SK-N-SH (cell line): ENCODE results near the gene ULBP2.

Source experiments
- CTCF ChIP-seq: fragments of 200-600 bp; sonication (generic); IDR thresholded peaks from 2 replicates; pipeline ENCODE4 v1.6.1; 2017; ENCODE audit warnings: antibody characterized with exemption, mild to moderate bottlenecking, moderate library complexity
- EP300 ChIP-seq, 2 experiments: IDR thresholded peaks; 2 replicates each; pipeline versions ENCODE4 v1.4.0 to v1.6.1; 2012; ENCODE audit warnings: borderline replicate concordance in 1 of 2, low read depth in 1 of 2, low read length in 1 of 2
- FOXM1 ChIP-seq: IDR thresholded peaks from 2 replicates; pipeline ENCODE4 v1.4.0; 2012; ENCODE audit warnings: low read depth, mild to moderate bottlenecking
- GATA2 ChIP-seq: sonication (generic); formaldehyde crosslinking; IDR thresholded peaks from 2 replicates; pipeline ENCODE4 v1.5.0; 2020; ENCODE audit warnings: mild to moderate bottlenecking, missing genetic modification reagents
- JUND ChIP-seq: IDR thresholded peaks from 2 replicates; pipeline ENCODE4 v1.4.0; 2012
- MEF2A ChIP-seq: IDR thresholded peaks from 2 replicates; pipeline ENCODE4 v1.4.0; 2012; ENCODE audit warnings: low read depth, borderline replicate concordance
- RAD21 ChIP-seq: IDR thresholded peaks from 2 replicates; pipeline ENCODE4 v1.6.1; 2012; ENCODE audit warnings: mild to moderate bottlenecking, low read length
- RFX5 ChIP-seq: IDR thresholded peaks from 2 replicates; pipeline ENCODE4 v1.6.1; 2012; ENCODE audit warnings: mild to moderate bottlenecking, improper control_type of control experiment, low read length
- USF1 ChIP-seq: IDR thresholded peaks from 2 replicates; pipeline ENCODE4 v1.4.0; 2012; ENCODE audit warnings: low read depth, borderline replicate concordance
- USF2 ChIP-seq: fragments of 150-350 bp; IDR thresholded peaks from 2 replicates; pipeline ENCODE4 v1.6.1; 2017; ENCODE audit warnings: antibody characterized with exemption, low read length, low read depth, borderline replicate concordance
- YY1 ChIP-seq: IDR thresholded peaks from 2 replicates; pipeline ENCODE4 v1.4.0; 2012; ENCODE audit warnings: low read depth, mild to moderate bottlenecking
- TF ChIP-seq, protein P1 (sequence below): IDR thresholded peaks from 2 replicates; pipeline ENCODE4 v1.4.0; 2012; ENCODE audit warnings: low read depth, borderline replicate concordance
- TF ChIP-seq, protein P2 (sequence below): IDR thresholded peaks from 2 replicates; pipeline ENCODE4 v1.4.0; 2012; ENCODE audit warnings: low read depth
- TF ChIP-seq, protein P3 (sequence below): IDR thresholded peaks from 2 replicates; pipeline ENCODE4 v1.6.1; 2012; ENCODE audit warnings: mild to moderate bottlenecking, low read depth, low read length, moderate library complexity

GRCh38 chr6:149983145-149983544 is 41.3 kb downstream of the ULBP2 start:
- TF ChIP-seq JUND (no peak), CTCF (no peak), RFX5 (no peak), RAD21 (no peak), FOXM1 (no peak), YY1 (no peak), GATA2 (no peak), MEF2A (no peak), USF2 (no peak), EP300 (IDR thresholded peaks at IDR 0.05; ENCODE audit: borderline replicate concordance in 1 of 2, low read depth in 1 of 2, low read length in 1 of 2) (no peak), USF1 (no peak)
- TF ChIP-seq, protein P1, sequence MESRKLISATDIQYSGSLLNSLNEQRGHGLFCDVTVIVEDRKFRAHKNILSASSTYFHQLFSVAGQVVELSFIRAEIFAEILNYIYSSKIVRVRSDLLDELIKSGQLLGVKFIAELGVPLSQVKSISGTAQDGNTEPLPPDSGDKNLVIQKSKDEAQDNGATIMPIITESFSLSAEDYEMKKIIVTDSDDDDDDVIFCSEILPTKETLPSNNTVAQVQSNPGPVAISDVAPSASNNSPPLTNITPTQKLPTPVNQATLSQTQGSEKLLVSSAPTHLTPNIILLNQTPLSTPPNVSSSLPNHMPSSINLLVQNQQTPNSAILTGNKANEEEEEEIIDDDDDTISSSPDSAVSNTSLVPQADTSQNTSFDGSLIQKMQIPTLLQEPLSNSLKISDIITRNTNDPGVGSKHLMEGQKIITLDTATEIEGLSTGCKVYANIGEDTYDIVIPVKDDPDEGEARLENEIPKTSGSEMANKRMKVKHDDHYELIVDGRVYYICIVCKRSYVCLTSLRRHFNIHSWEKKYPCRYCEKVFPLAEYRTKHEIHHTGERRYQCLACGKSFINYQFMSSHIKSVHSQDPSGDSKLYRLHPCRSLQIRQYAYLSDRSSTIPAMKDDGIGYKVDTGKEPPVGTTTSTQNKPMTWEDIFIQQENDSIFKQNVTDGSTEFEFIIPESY: no peak
- TF ChIP-seq, protein P2, sequence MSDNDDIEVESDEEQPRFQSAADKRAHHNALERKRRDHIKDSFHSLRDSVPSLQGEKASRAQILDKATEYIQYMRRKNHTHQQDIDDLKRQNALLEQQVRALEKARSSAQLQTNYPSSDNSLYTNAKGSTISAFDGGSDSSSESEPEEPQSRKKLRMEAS: no peak
- TF ChIP-seq, protein P3, sequence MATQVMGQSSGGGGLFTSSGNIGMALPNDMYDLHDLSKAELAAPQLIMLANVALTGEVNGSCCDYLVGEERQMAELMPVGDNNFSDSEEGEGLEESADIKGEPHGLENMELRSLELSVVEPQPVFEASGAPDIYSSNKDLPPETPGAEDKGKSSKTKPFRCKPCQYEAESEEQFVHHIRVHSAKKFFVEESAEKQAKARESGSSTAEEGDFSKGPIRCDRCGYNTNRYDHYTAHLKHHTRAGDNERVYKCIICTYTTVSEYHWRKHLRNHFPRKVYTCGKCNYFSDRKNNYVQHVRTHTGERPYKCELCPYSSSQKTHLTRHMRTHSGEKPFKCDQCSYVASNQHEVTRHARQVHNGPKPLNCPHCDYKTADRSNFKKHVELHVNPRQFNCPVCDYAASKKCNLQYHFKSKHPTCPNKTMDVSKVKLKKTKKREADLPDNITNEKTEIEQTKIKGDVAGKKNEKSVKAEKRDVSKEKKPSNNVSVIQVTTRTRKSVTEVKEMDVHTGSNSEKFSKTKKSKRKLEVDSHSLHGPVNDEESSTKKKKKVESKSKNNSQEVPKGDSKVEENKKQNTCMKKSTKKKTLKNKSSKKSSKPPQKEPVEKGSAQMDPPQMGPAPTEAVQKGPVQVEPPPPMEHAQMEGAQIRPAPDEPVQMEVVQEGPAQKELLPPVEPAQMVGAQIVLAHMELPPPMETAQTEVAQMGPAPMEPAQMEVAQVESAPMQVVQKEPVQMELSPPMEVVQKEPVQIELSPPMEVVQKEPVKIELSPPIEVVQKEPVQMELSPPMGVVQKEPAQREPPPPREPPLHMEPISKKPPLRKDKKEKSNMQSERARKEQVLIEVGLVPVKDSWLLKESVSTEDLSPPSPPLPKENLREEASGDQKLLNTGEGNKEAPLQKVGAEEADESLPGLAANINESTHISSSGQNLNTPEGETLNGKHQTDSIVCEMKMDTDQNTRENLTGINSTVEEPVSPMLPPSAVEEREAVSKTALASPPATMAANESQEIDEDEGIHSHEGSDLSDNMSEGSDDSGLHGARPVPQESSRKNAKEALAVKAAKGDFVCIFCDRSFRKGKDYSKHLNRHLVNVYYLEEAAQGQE: no peak
